Transverse colon (tissue), 4 donors: ENCODE measurements around the gene ZNF423. TPM values are rescaled to one million over a fixed set of nuclear protein-coding genes. Genes with fewer than 3 reads are reported as not detected.

Source experiments
- DNase-seq: peaks from one replicate; pipeline ENCODE4 v3.0.0-alpha.2; 2019
- H3K27ac ChIP-seq, 4 donors: fragments of 200-600 bp; sonication (generic); 2 replicates each; pipeline ENCODE4 v1.5.1; 2016 to 2018; ENCODE audit warnings: inconsistent platforms in 4 of 4
- H3K27me3 ChIP-seq: fragments of 200-600 bp; sonication (generic); 2 replicates; pipeline ENCODE4 v1.5.1; 2017; ENCODE audit warnings: inconsistent platforms
- H3K36me3 ChIP-seq, 4 donors: fragments of 200-600 bp; sonication (generic); 2 replicates each; pipeline ENCODE4 v1.5.1; 2017 to 2019; ENCODE audit warnings: inconsistent platforms in 4 of 4
- H3K4me1 ChIP-seq, 4 donors: fragments of 200-600 bp; sonication (generic); 2 replicates each; pipeline ENCODE4 v1.5.1; 2017 to 2020; ENCODE audit warnings: inconsistent platforms in 4 of 4
- H3K4me3 ChIP-seq, 4 donors: fragments of 200-600 bp; sonication (generic); 1 replicate in 1 of 4; 2 replicates in 3 of 4; pipeline versions ENCODE4 v1.5.1 to v1.6.1; 2017 to 2019; ENCODE audit warnings: inconsistent platforms in 4 of 4
- H3K9me3 ChIP-seq, 2 donors: fragments of 200-600 bp; sonication (generic); 2 replicates each; pipeline ENCODE4 v1.5.1; 2017 to 2019; ENCODE audit warnings: inconsistent platforms in 2 of 2
- EP300 ChIP-seq: sonication (generic); formaldehyde crosslinking; IDR thresholded peaks from one replicate; pipeline ENCODE4 v1.6.1; 2017; ENCODE audit warnings: antibody characterized with exemption, low read depth
- POLR2A ChIP-seq: fragments of 450-650 bp; IDR thresholded peaks from one replicate; pipeline ENCODE4 v1.6.1; 2016; ENCODE audit warnings: antibody characterized with exemption, mild to moderate bottlenecking, moderate library complexity
- POLR2AphosphoS5 ChIP-seq, 3 donors: sonication (generic); formaldehyde crosslinking; IDR thresholded peaks; one replicate each; pipeline ENCODE4 v1.6.1; 2016; ENCODE audit warnings: antibody characterized with exemption in 3 of 3
- WGBS, 2 donors: methylation state at CpG; one replicate each; pipeline ENCODE4 v1.1.5; 2018; ENCODE audit warnings: low coverage in 1 of 2; 5-methylcytosine and 5-hydroxymethylcytosine counted together
- in situ Hi-C, 4 donors: fragments of 200-750 bp; cut with MboI; loops; one replicate each; pipeline versions ENCODE4 v1.15.0 to v1.15.1; 2017; ENCODE audit warnings: low sequenced_read_pairs in 3 of 4, low pct_ligation_motif_present in 1 of 4, low pct_unique_long_range_greater_than_20kb in 1 of 4
- intact Hi-C: fragments of 100-400 bp; cut with DNase I; formaldehyde crosslinking; loops from one replicate; pipeline ENCODE4 v1.15.1; 2023; ENCODE audit warnings: low total_unique reads
- small RNA-seq, 4 donors: library from RNA; depleted of rRNA; stranded (forward); fragments of <200 nt; gene quantifications; one replicate each; pipeline ENCODE3, GENCODE V24; 2016
- total RNA-seq, 4 donors: library from RNA; depleted of rRNA; stranded (reverse); fragments of >200 nt; gene quantifications; one replicate each; pipeline ENCODE4 v1.1.0, GENCODE V29; 2016
- TF ChIP-seq, protein P1 (sequence below), 5 experiments: fragments of 200-600 bp in 3 of 5; fragments of 450-650 bp in 2 of 5; sonication (generic) in 3 of 5; IDR thresholded peaks; 1 replicate in 2 of 5; 2 replicates in 3 of 5; pipeline ENCODE4 v1.5.1; 2016 to 2017; ENCODE audit warnings: antibody characterized with exemption in 5 of 5, inconsistent platforms in 3 of 5, mild to moderate bottlenecking in 2 of 5, moderate library complexity in 1 of 5

Gene ZNF423
- total RNA-seq, 4 donors from 2014 or later = 4.9 to 13.1 (median 7.2) TPM

DNA sequence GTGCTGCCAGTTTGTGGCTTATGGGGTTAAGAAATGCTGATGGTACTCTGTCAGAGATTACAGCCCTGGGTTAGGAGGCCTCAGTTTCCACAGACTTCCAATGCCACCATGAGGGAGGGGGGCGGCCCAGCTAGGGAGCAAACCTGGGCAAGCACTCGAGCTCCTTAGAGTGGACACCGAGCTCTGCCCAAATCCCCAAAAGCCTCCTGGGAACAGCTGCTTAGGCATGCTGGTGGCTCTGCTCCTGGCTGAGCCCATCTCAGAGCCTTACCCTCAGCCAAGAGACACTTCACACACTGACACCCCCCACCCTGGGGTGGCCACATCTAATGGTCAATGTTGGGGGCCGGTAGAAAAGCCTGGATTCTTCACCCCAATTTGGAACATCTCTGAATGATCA lies 416.2 kb downstream of the ZNF423 start:
- Histone ChIP-seq H3K27ac (no peak overlapping the region), H3K36me3 (no peaks in the 10 kb centered on the region), H3K4me3 (no peak overlapping the region), H3K9me3 (no peaks in the 10 kb centered on the region), H3K4me1 (no peaks in the 10 kb centered on the region), H3K27me3 (peaks cover 8% of the 10 kb centered on the region)
- TF ChIP-seq POLR2AphosphoS5 (IDR thresholded peaks at IDR 0.05) (no peak), POLR2A (no peak), EP300 (no peak)
- TF ChIP-seq, protein P1, sequence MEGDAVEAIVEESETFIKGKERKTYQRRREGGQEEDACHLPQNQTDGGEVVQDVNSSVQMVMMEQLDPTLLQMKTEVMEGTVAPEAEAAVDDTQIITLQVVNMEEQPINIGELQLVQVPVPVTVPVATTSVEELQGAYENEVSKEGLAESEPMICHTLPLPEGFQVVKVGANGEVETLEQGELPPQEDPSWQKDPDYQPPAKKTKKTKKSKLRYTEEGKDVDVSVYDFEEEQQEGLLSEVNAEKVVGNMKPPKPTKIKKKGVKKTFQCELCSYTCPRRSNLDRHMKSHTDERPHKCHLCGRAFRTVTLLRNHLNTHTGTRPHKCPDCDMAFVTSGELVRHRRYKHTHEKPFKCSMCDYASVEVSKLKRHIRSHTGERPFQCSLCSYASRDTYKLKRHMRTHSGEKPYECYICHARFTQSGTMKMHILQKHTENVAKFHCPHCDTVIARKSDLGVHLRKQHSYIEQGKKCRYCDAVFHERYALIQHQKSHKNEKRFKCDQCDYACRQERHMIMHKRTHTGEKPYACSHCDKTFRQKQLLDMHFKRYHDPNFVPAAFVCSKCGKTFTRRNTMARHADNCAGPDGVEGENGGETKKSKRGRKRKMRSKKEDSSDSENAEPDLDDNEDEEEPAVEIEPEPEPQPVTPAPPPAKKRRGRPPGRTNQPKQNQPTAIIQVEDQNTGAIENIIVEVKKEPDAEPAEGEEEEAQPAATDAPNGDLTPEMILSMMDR (IDR thresholded peaks at IDR 0.05) = no peak
- WGBS, 2 donors = 91% methylated on average over 4 of the region's 4 CpGs; no CpG with 5 or more reads in 1 of the 2 donors
- in situ Hi-C loops = no loop called here
- intact Hi-C loops = no loop called here
- no peak for DNase-seq

DNA sequence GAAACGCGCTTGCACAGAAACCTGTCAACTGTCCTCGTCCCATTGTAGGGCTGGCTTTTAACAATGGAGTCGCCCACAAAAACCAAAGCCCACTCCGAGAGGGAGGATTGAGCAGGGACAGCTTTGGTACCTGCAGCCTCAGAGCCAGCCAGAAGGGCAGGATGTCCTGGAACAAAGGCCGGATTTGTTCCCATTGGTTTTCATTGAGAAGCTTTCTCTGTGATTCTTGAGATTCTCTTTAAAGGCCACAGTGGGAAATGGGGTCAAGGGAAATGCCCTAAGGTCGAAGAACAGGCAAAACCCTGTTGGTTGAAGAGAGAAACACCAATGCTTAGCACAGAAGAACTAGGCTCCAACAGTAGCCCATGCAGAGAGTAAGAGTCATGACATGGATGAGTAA lies 416.9 kb downstream of the ZNF423 start:
- intact Hi-C loops = no loop called here
- no peak overlapping the region for H3K4me3 ChIP-seq
- TF ChIP-seq EP300 (no peak), POLR2AphosphoS5 (IDR thresholded peaks at IDR 0.05) (no peak), POLR2A (no peak)
- TF ChIP-seq, protein P1 (IDR thresholded peaks at IDR 0.05) = no peak
- DNase-seq = no peak
- no peaks in the 10 kb centered on the region for H3K9me3 ChIP-seq
- WGBS, 2 donors = 69 to 82% methylated on average over 2 to 7 of the region's 7 CpGs
- no peaks in the 10 kb centered on the region for H3K4me1 ChIP-seq
- no peak overlapping the region for H3K27ac ChIP-seq
- H3K27me3 ChIP-seq = peaks cover 8% of the 10 kb centered on the region
- in situ Hi-C loops = no loop called here
- no peaks in the 10 kb centered on the region for H3K36me3 ChIP-seq

Small RNA genes lying within 50 kb of the gene (small RNA-seq; reads per million reads assigned to genes)
- gene MRPS21P7 (0 reads per million in 4 donors), gene MRPS21P8 (0 reads per million in 4 donors)

Other genes starting within 250 kb of the ZNF423 start
- gene CNEP1R1, start 169.1 kb upstream of the ZNF423 start, total RNA-seq = 10 to 100 TPM in 3 of 4 donors, 1 to 10 TPM in 1; 7.6 to 21.6 (median 14.9) TPM
- gene HEATR3, start 209.9 kb upstream of the ZNF423 start, total RNA-seq = 10 to 100 TPM; 17.6 to 42.2 (median 25.8) TPM